HepG2 (cell line): Measurements from ENCODE around the gene C14orf93. TPM values are rescaled to one million over a fixed set of nuclear protein-coding genes. Genes with fewer than 3 reads are reported as not detected.

Experiments
- HDAC6 ChIP-seq: fragments of 200-600 bp; sonication (generic); IDR thresholded peaks from 2 replicates; pipeline ENCODE4 v1.7.0; 2017; ENCODE audit warnings: mild to moderate bottlenecking, antibody characterized with exemption, low read length, low read depth
- IKZF4 ChIP-seq: sonication (generic); formaldehyde crosslinking; IDR thresholded peaks from 2 replicates; pipeline ENCODE4 v1.5.1; 2020; ENCODE audit warnings: borderline replicate concordance, mild to moderate bottlenecking, low read depth, missing genetic modification reagents; ENCODE audit errors: not compliant biosample characterization
- STAT6 ChIP-seq: sonication (generic); formaldehyde crosslinking; IDR thresholded peaks from 2 replicates; pipeline ENCODE4 v1.4.0; 2020; ENCODE audit warnings: missing genetic modification reagents, mild to moderate bottlenecking, borderline replicate concordance
- THAP7 ChIP-seq: sonication (generic); formaldehyde crosslinking; IDR thresholded peaks from 2 replicates; pipeline ENCODE4 v1.8.1; 2023; ENCODE audit warnings: mild to moderate bottlenecking, missing genetic modification reagents
- ZBTB37 ChIP-seq: sonication (generic); formaldehyde crosslinking; IDR thresholded peaks from 2 replicates; pipeline ENCODE4 v1.4.0; 2020; ENCODE audit warnings: mild to moderate bottlenecking, missing genetic modification reagents
- ZNF30 ChIP-seq: sonication (generic); formaldehyde crosslinking; IDR thresholded peaks from 2 replicates; pipeline ENCODE4 v1.5.0; 2020; ENCODE audit warnings: mild to moderate bottlenecking, missing genetic modification reagents
- ZNF451 ChIP-seq: sonication (generic); formaldehyde crosslinking; IDR thresholded peaks from 2 replicates; pipeline ENCODE4 v1.5.0; 2020; ENCODE audit warnings: mild to moderate bottlenecking, missing genetic modification reagents
- ZNF556 ChIP-seq: sonication (generic); formaldehyde crosslinking; IDR thresholded peaks from 2 replicates; pipeline ENCODE4 v1.4.0; 2020; ENCODE audit warnings: mild to moderate bottlenecking, missing genetic modification reagents, borderline replicate concordance
- ZNF569 ChIP-seq: sonication (generic); formaldehyde crosslinking; IDR thresholded peaks from 2 replicates; pipeline ENCODE4 v1.5.0; 2020; ENCODE audit warnings: mild to moderate bottlenecking, missing genetic modification reagents, moderate library complexity, borderline replicate concordance
- ZNF704 ChIP-seq: sonication (generic); formaldehyde crosslinking; IDR thresholded peaks from 2 replicates; pipeline ENCODE4 v1.8.1; 2023; ENCODE audit warnings: mild to moderate bottlenecking, inconsistent platforms, moderate library complexity, missing genetic modification reagents, borderline replicate concordance
- ZNF770 ChIP-seq: sonication (generic); formaldehyde crosslinking; IDR thresholded peaks from 2 replicates; pipeline ENCODE4 v1.5.0; 2020; ENCODE audit warnings: mild to moderate bottlenecking, missing genetic modification reagents
- ZSCAN25 ChIP-seq: sonication (generic); formaldehyde crosslinking; IDR thresholded peaks from 2 replicates; pipeline ENCODE4 v1.8.0; 2022; ENCODE audit warnings: mild to moderate bottlenecking, missing genetic modification reagents
- ZSCAN29 ChIP-seq: sonication (generic); formaldehyde crosslinking; conservative IDR thresholded peaks from 2 replicates; pipeline ENCODE4 v1.4.0; 2020; ENCODE audit warnings: mild to moderate bottlenecking, missing genetic modification reagents
- ZSCAN5A ChIP-seq: sonication (generic); formaldehyde crosslinking; IDR thresholded peaks from 2 replicates; pipeline ENCODE4 v1.8.0; 2022; ENCODE audit warnings: mild to moderate bottlenecking, missing genetic modification reagents, borderline replicate concordance
- polyA plus RNA-seq, 8 experiments: library from polyadenylated mRNA; depleted of rRNA in 3 of 8; stranded (reverse) in 7 of 8; unstranded in 1 of 8; fragments of >200 nt; fragmentation: Illumina TruSeq in 4 of 8; extraction: Trizol in 4 of 8; gene quantifications; 2 replicates each; pipeline versions ENCODE4 v1.2.1 to v1.2.3, GENCODE V29; 2011 to 2016; ENCODE audit warnings: low read depth in 4 of 8, missing spikeins in 1 of 8, mixed read lengths in 1 of 8; ENCODE audit not compliant: insufficient read depth in 1 of 8
- total RNA-seq, 5 experiments: library from RNA; depleted of rRNA; stranded (reverse); fragments of >200 nt; fragmentation: Illumina TruSeq; extraction: Trizol; gene quantifications; 2 replicates each; pipeline ENCODE4 v1.2.3, GENCODE V29; 2016; ENCODE audit warnings: low read depth in 1 of 5

The C14orf93 gene
- total and polyA plus RNA-seq, 2 of the 13 experiments (the other 11 are each of a cell fraction or from before 2014, with no cell fraction given), result 11.4 to 22.5 TPM

- TF ChIP-seq THAP7 (peak; percentile 13; the same call in 1 of the 2 replicates), HDAC6 (peak; percentile 18; the same call in 1 of the 2 replicates), IKZF4 (CRISPR knock-in tag) (peak; percentile 25), ZNF30 (CRISPR knock-in tag) (0 out of 2 replicates have a peak, but pooled peaks have one; percentile 25), ZBTB37 (CRISPR knock-in tag) (0 out of 2 replicates have a peak, but pooled peaks have one; percentile 64), ZSCAN25 (CRISPR knock-in tag) (peak; percentile 13; the same call in 1 of the 2 replicates), ZNF556 (CRISPR knock-in tag) (0 out of 2 replicates have a peak, but pooled peaks have one; percentile 11), ZSCAN5A (CRISPR knock-in tag) (peak; percentile 26; the same call in 1 of the 2 replicates), ZNF569 (CRISPR knock-in tag) (0 out of 2 replicates have a peak, but pooled peaks have one; percentile 42), STAT6 (peak; percentile 4; the same call in 1 of the 2 replicates), ZNF451 (peak; percentile 35; the same call in 1 of the 2 replicates), ZNF770 (CRISPR knock-in tag) (0 out of 2 replicates have a peak, but pooled peaks have one; percentile 3), ZSCAN29 (no peak), ZNF704 (CRISPR knock-in tag) (peak; percentile 1; the same call in 1 of the 2 replicates)
Observed at GRCh38 chr14:23033801-23034497, 24.0 kb upstream of the C14orf93 start (continued).
